ENCODE measurements around the gene ADGB.

- TF ChIP-seq CTCF (IDR thresholded peaks at IDR 0.05; ENCODE audit: insufficient read depth, low read length, poor library complexity, severe bottlenecking) (no peak), EZH2phosphoT487 (conservative IDR thresholded peaks at IDR 0.05; ENCODE audit: low read length) (no peak)
These were observed 262.9 kb downstream of the ADGB start for GRCh38 chr6:146861716-146862115.
